CD4-positive, alpha-beta T cell treated with Interleukin-10 for 1 hour (primary cell): Measurements from ENCODE around the gene NNMT.

Experiments
- DNase-seq: peaks from one replicate; pipeline ENCODE4 v3.0.0-alpha.2; 2020

The NNMT gene

GRCh38 chr11:114285599-114285998 lies 10.6 kb upstream of the NNMT start:
- no peak for DNase-seq

- DNase-seq = no peak
These were observed 10.0 kb upstream of the NNMT start for GRCh38 chr11:114286229-114286628.

GRCh38 chr11:114287154-114287553 lies 9.0 kb upstream of the NNMT start:
- DNase-seq = no peak

- DNase-seq = no peak
These were observed 8.1 kb upstream of the NNMT start for GRCh38 chr11:114288136-114288535.

- no peak for DNase-seq
These were observed 6.4 kb upstream of the NNMT start for GRCh38 chr11:114289779-114290178.

GRCh38 chr11:114290503-114291235 lies 5.5 kb upstream of the NNMT start:
- no peak for DNase-seq

- no peak for DNase-seq
These were observed 4.8 kb upstream of the NNMT start for GRCh38 chr11:114291381-114291780.

GRCh38 chr11:114291842-114292680 lies 4.1 kb upstream of the NNMT start:
- no peak for DNase-seq

- DNase-seq = no peak
These were observed 2.9 kb upstream of the NNMT start for GRCh38 chr11:114293201-114293711.

GRCh38 chr11:114296605-114297372 lies 590 bp downstream of the NNMT start:
- DNase-seq = no peak

- no peak for DNase-seq
These were observed 1.9 kb downstream of the NNMT start for GRCh38 chr11:114297806-114298709.

GRCh38 chr11:114298710-114299109 lies 2.5 kb downstream of the NNMT start:
- DNase-seq = no peak

GRCh38 chr11:114301088-114301487 lies 4.9 kb downstream of the NNMT start:
- DNase-seq = no peak

GRCh38 chr11:114301927-114302326 lies 5.7 kb downstream of the NNMT start:
- DNase-seq = no peak

GRCh38 chr11:114302663-114303062 lies 6.5 kb downstream of the NNMT start:
- no peak for DNase-seq

- no peak for DNase-seq
These were observed 7.9 kb downstream of the NNMT start for GRCh38 chr11:114304065-114304464.

- DNase-seq = no peak
These were observed 8.8 kb downstream of the NNMT start for GRCh38 chr11:114304969-114305368.

GRCh38 chr11:114307524-114308203 lies 11.5 kb downstream of the NNMT start:
- DNase-seq = no peak

- no peak for DNase-seq
These were observed 12.5 kb downstream of the NNMT start for GRCh38 chr11:114308689-114309089.

- DNase-seq = no peak
These were observed 13.3 kb downstream of the NNMT start for GRCh38 chr11:114309517-114309916.

GRCh38 chr11:114310095-114310494 lies 13.9 kb downstream of the NNMT start:
- no peak for DNase-seq

- DNase-seq = no peak
These were observed 15.7 kb downstream of the NNMT start for GRCh38 chr11:114311946-114312345.
